ENCODE results near the gene BNC2.
"Not testable (repeated sequence)": the region's sequence is repeated elsewhere in the genome, so short reads cannot be mapped to it uniquely, and the experiment has no call there.

BNC2 gene

GRCh38 chr9:16870596-16871335 lies at the start of gene BNC2:
Gene BNC2, minus strand, starts transcription at chr9:16870670. Its CDS starts 22 bp downstream, at chr9:16870648.
- FAIRE-seq: no peak

GRCh38 chr9:16918920-16919319 lies 48.5 kb upstream of the BNC2 start:
- FAIRE-seq: no peak

- no peak for FAIRE-seq
Observed at GRCh38 chr9:16915126-16915831, 44.8 kb upstream of the BNC2 start.

GRCh38 chr9:16912197-16912596 lies 41.7 kb upstream of the BNC2 start:
- no peak for FAIRE-seq

- FAIRE-seq: not testable (repeated sequence)
Observed at GRCh38 chr9:16908206-16908605, 37.7 kb upstream of the BNC2 start.

GRCh38 chr9:16904655-16905054 lies 34.2 kb upstream of the BNC2 start:
- no peak for FAIRE-seq

GRCh38 chr9:16901590-16901989 lies 31.1 kb upstream of the BNC2 start:
- FAIRE-seq: no peak

GRCh38 chr9:16899606-16900005 lies 29.1 kb upstream of the BNC2 start:
- FAIRE-seq: no peak

GRCh38 chr9:16898464-16898863 lies 28.0 kb upstream of the BNC2 start:
- FAIRE-seq: no peak

- FAIRE-seq: peak; percentile 66
Observed at GRCh38 chr9:16888594-16888993, 18.1 kb upstream of the BNC2 start.

GRCh38 chr9:16885931-16886330 lies 15.5 kb upstream of the BNC2 start:
- FAIRE-seq: no peak

GRCh38 chr9:16884952-16885513 lies 14.6 kb upstream of the BNC2 start:
- no peak for FAIRE-seq

- no peak for FAIRE-seq
Observed at GRCh38 chr9:16884373-16884772, 13.9 kb upstream of the BNC2 start.

GRCh38 chr9:16883586-16883985 lies 13.1 kb upstream of the BNC2 start:
- FAIRE-seq: no peak

- FAIRE-seq: not testable (repeated sequence)
Observed at GRCh38 chr9:16882440-16882839, 12.0 kb upstream of the BNC2 start.

- no peak for FAIRE-seq
Observed at GRCh38 chr9:16879416-16879815, 8.9 kb upstream of the BNC2 start.

GRCh38 chr9:16877256-16877655 lies 6.8 kb upstream of the BNC2 start:
- FAIRE-seq: no peak

- FAIRE-seq: no peak
Observed at GRCh38 chr9:16873126-16873802, 2.8 kb upstream of the BNC2 start.

- no peak for FAIRE-seq
Observed at GRCh38 chr9:16871336-16872151, 1.1 kb upstream of the BNC2 start.

GRCh38 chr9:16869882-16870595 lies 431 bp downstream of the BNC2 start:
- no peak for FAIRE-seq

- no peak for FAIRE-seq
Observed at GRCh38 chr9:16869131-16869881, 1.2 kb downstream of the BNC2 start.

Measured in TTC549 (cell line).